ELF-1 (cell line): Measurements from ENCODE around the gene IDH3A.
A peak's percentile ranks its signal among the peaks of the same experiment; 100 is the strongest.

Experiments used
- DNase-seq: peaks from one replicate; pipeline ENCODE4 v3.0.0-alpha.2; 2016; ENCODE audit warnings: low read depth, low spot score

The IDH3A gene

DNA sequence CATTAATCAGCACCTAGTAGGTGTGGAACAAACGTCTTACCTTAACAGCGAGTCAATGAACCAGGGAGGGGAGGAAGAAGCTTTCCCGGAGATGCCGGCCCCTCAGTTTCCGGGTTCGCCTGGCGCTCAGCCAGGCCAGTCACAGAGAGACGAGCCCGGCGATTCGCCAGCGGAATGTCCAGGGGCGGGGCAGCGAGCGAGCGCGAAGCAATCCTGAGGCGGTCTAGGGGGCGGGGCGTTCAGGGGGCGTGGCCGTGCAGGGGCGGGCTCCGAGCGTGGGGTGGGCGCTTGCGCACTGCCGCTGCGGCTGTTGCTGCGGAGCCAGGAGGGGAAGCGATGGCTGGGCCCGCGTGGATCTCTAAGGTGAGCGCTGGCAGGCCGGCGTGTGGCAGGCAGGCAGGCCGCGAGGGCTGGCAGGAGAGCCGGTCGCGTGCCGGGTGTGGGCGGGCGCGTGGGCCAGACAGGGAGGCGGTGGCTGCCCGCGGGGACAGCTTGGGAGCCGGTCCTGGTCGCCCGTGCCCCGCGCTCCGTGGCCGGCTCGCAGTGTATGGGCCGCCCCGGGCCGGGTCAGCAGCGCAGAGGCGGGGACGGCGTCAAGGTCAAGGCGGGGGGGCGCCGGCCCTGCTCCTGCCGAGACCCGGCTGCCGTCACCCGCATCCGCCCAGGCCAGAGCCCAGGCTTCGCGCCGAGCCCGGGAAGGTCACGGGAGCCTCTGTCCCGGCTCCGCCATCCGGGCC lies at the start of gene IDH3A:
Gene IDH3A (plus strand): TSS at position 295 of the 737 bp plus-strand sequence. CDS start 42 bp downstream, at position 337.
- DNase-seq: peak; percentile 91

DNA sequence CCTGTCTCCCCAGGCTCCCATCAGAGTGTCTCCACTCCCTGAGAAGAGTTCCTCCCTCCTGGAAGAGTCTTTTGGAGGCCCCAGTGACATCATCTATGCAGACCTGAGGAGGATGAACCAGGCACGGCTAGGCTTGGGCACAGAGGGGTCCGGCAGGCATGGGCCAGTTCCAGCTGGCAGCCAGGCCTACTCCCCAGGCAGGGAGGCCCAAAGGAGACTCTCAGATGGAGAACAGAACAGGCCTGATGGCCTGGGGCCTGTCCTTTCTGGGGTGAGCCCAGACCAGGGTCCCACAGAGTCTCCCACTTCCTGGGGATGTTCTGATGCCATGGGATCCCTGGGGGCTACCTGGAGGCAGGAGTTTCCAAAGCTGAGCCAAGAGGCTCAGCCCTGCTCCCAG lies 48.3 kb upstream of the IDH3A start:
- no peak for DNase-seq

DNA sequence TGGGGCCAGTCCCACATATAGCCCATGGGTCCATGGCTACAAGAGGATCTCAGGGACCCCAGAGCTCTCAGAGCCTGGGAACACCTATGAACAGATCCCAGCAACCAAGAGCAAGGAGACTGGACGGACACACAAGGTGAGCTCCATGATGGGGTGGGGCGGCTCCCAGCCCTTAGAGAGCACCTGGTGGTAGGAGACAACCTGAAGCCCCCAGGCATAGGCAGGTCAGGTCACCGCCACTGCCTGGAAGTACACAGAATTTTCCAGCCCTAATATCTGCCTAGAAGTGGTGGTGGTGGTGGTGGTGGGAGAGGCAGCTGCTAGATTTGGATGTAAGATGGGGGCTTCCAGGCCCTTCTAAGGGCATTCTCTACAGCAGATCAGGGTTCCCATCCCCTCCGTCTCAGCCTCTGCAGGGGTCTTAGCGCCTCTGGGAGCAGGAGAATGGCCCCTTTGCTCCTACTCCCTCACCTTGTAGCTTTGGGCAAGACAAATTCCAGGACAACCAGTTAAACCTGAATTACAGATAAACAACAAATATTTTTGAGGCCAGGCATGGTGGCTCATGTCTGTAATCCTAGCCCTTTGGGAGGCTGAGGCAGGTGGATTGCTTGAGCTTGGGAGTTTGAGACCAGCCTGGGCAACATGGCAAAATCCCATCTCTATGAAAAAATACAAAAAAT lies 47.6 kb upstream of the IDH3A start:
- DNase-seq: peak; percentile 75

DNA sequence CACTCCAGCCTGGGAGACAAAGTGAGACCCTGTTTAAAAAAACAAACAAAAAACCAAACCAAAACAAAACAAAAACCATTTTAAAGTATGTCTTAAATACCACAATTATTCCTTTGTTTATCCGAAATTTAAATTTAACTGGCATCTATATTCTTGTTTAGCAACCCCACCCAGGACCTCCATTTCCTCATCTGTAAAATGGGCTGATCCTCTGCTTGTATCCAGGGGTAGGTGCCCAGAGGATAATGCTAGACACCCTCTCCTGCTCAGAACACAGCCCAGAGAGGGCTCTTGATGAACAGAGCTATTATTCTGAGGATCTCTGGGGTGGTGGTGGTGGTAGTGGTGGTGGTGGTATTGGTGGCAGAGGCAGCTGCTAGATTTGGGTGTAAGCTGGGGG lies 47.0 kb upstream of the IDH3A start:
- DNase-seq: no peak

DNA sequence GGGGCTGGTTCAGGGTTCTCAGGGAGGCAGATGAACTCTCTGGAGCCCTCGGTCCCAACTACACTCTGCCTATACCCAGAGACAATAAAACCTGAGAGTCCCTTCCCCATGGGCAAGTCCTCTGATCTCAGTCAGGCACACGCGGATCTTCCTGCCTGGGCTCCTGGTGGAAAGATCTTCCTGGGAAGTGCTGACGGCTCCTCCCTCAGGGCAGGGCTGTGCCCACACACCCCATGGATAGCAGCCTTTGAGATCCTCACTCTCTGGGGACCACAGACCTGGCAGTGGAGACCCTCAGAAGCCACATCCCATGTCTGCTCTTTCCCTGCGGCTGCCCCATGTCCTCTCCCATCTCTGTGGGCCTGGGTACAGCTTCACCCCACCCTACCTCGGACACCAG lies 46.4 kb upstream of the IDH3A start:
- DNase-seq: no peak

DNA sequence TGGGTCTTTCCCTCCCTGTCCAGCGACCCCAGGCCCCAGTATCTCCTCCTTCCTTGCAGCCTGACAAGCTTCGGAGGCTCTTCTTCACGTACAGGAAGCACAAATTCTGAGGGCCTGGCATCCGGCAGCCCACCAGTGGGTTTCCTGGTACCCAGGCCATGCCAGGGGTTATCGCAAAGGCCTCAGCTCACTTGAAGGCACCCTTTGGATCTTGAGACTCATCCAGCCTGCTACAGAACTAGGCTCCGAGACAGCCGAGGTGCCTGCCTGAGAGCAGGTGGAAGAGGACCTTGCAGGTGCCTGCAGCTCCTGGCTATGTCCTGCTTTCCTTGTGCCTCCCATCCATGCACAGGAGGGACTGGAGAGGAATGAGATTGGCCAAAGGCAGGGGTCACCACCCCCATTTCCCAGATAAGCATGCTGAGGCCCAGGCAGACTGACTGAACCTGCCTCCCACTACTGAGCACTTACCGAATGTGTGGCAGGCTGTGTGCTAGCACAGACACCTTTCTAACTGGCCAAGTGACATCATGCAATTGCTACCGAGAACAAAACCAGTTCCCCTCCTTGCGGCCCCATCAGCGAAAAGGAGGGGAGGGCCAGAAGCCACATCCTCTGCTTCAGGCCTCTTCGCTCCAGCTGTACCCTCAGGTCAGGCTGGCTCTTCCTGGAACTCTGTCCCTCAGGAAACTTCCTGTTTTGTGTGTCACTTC lies 45.6 kb upstream of the IDH3A start:
- DNase-seq: peak; percentile 44

DNA sequence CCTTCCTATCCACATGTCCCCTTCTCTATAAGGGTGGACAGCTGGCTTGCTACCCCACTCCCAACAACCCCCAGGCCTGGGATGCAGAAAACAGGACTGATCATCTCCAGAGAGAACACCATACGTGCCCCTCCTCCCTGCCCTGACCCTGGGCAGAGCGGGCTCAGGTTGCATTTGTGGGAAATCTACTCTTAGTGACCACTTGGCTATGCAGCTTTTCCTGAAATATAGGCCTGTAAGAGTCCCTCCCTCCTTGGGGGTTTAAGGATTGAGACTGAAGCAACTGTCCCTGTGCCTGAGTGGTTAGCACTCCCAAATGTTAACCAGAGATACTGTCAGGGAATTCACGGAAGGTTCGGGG lies 45.1 kb upstream of the IDH3A start:
- DNase-seq: no peak

DNA sequence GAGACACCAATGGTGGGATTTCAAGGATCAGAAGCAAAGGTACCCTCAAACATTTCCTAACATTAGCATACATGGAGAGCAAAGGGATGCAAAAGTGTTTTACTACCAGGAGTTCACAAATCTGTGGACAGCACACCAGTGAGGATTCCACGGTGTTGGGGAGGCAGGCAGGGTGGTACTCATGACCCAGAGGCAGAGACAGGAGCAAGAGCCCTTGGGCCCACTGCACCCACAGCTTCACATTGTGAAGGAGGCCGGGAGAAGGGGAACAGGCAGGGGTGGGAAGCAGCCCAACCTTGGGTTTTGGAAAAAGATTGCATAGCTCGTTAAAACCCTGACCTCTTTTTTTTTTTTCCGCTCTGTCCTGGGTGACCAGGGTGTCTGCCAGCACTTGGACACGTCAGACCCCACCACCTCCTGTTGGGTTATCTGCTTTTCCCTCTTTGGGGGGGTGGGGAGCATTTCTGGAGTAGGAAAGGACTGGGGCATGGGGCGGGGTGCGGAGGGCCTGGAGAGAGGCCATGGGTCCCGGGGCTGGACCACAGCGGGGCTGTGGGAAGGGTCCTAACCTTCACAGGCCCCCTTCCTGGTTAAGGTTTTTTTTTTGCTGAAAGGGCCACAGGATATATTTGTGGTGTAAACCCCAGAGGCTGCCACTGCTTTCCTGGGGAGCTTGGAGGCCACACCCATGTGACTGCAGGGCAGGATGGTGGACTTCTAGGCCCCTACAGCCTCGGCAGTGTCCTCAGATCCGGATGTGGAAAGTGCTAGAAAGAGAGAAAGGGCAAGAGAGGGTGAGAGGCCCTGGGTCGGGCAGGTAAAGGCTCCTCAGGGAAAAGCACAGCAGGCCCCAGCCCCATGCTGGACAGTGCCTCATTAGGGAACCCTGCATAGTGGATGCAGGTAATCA lies 44.3 kb upstream of the IDH3A start:
- no peak for DNase-seq

DNA sequence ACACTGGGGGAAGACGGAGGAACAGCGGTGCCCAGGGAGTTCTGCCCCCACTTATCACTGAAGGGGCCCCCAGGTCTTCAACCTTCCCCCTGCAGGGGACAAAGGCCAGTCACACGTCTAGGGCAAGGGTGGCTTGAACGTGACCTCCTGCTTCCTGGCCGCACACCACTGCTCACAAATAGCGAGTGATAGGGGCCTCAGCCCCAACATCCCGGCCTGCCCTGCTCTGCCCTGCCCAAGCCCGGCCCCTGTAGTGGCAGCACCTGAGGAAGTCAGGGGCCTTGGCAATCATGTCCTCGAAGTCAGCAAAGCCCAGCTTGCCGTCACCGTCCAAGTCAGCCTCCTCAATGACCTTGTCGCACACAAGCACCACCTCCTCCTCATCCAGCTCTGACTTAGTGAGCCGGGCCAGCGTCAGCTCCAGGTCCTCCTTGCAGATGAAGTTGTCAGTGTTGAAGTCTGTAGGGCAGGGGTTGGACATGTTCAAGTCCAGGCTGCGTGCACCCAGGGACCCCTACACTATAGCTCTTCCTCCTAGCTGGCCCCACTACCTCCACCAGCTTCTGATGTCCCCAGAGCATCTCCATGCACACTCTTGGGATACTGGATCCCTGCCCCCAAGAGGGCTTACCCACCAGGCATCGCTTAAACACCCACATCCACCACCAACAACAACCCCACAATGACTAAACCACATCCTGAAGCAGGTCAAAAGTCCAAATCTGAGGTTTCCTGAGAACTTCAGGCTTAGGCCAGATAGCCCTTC lies 43.5 kb upstream of the IDH3A start:
- DNase-seq: no peak

DNA sequence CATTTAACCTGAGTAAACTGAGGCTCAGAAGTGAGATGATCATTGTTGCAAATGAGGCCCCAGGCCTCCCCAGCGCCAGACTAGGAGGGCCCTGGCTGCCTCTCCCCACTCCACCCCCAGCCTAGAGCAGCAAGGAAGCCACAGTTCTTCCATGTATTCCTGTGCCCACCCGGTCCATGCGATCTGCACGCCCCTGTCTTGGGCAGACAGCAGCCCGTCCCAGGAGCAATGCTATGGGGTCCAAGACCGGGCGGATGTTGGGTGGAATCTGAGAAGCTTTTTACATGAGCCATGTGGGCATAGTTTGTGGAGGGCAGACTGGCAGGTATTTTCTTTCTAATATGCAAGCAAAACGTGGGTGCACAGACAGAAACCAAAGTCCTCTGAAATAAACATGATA lies 41.7 kb upstream of the IDH3A start:
- no peak for DNase-seq

DNA sequence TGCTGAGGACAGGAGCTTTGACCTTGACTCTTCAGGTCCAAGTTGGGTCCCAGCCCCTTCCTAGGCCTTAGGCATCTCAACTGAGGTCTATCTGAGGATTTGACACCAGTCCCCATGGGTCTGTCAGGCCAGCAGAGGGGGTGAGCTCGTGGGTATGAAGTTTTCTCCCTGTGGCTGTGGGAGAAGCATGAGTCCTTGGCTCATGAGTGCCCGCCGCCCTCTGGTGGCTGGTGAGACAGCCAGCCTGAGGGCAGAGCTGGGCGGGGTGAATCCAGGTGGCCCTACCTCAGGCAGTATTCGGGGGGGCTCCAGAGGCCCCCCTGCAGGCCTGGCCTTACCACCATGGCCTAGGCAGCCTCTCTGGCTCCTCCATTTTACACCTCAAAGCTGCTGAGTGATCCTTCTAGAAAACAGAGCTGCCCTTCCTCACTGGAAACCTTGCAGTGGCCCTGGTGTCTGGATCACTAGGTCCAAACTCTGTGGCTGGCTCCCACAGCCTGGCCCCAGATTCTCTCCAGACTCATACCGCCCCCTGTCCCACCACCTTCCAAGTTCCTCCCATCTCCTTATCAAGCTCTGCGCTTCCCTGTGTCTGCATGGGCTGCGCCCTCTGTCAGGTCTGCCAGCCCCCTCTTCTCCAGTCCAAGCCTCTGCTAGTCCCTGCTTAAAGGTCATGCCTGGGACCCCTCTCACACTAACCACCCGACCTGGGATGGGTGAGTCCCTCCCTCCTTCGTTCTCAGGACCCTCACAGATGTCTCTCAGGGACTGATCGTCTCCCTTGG lies 40.7 kb upstream of the IDH3A start:
- DNase-seq: peak; percentile 85

DNA sequence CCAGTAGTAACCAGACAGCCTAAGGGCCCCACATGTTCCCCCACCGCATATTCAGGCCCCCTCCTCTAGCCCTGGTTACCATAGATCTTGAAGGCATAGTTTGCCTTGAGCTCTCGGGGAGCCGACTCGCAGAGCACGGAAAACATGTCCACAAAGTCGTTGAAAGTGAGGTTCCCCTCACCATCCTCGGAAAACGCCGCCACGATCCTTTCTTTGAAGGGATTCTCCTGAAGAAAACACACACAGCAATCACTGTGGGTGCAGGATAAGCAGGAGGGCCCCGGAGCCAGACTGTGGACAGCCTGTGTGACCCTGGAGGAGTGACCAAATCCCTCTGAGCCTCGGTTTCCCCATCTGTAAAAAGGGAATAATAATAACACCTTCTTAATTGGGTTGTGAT lies 40.0 kb upstream of the IDH3A start:
- no peak for DNase-seq

DNA sequence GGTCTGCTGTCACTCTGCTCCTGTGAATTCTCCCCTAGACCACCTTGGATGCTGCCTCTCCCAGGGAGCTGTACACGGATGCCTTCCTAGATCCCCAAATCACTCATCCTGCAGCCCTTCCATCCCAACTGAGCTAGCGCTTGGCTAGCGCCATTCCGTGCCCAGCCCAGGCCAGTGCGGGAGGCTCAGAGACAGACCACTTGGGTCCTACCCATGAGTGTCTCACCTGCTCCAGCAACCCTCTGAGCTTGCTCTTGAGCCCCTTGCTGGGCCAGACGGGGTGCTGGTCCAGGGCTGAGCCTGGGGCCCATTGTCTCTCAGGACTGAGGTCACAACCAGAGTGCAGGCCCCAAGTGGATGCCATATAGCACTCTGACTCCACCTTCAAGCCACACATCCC lies 39.1 kb upstream of the IDH3A start:
- DNase-seq: no peak

DNA sequence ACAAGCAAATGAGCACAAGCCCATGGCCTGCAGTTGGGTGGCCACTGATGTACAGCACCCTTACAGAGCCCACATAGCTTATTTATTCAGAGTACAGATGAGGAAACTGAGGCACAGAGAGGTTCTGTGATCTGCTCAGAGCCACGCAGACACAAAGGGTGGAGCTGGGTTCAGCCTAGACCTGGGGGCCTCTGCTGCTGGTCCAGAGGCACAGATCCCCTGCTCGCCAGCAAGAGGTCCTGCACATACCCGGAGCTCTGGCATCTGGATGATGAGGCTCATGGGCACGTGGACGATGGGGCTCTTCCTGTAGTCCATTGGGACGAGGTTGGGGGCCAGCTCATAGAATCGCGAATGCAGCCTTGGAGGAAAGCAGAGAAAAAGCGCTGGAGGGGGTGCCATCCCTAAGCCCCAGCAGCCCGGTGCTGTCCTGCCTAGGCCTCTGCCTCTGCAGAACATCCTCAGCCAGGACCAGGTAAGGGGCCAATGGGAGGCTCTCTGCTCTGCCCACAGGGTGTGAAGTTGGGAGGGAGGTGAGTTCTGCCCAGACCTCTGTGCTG lies 38.2 kb upstream of the IDH3A start:
- no peak for DNase-seq

DNA sequence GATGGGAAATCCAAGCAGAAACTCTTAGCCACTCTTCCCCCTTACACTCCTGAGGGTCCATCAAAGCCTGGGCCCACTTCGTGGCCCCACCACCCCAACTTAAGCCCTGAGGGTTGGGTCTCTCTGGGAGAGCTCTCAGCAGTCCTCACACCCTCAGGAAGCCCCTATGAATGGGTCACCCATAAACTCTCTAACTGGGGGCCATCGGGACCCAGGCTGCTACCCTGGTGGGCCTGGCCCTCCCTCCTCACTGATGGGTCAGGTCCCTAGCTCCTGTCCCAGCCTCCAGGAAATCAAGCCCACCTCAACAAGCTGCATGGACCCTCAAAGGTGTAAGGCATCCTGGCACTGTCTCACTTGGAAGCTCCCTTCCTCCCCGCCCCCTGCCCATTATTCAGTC lies 37.4 kb upstream of the IDH3A start:
- no peak for DNase-seq

DNA sequence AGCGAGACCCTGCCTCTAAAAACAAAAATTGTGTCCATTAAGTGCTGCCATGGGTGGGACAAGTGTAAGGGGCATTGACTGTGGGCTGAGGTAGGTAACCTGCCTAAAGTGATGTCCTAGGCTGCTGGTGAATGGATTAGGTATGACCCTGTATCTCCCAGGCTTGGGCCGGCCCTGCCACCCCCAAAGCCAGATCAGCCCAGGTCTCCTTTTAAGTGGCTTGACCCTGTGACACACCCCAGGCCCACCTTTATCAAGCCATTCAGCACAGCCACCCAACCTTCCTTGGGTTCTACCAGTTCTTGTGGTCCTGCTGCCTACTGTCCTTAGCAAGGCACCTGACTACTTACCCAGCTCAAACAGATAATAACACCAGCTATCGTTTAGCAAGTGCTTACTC lies 36.6 kb upstream of the IDH3A start:
- no peak for DNase-seq

DNA sequence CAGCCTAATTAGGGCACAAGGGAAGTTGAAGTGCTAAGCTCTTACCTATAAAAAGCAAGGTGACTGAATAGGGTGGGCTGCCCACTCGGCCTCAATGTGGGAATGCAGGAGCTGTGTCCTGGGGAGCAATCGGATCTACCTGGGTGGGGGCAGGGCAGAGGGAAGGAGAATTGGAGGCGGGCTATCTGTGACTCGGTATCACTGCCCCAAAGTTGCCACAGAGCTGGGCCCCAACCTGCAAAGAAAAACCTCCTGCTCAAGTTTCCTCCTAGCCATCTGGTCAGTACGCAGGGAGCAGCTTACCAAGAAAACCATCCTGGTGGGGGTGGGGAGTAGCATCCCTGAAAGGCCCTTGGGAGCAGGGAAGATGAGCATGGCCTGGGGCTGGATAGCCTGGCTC lies 28.6 kb upstream of the IDH3A start:
- no peak for DNase-seq

DNA sequence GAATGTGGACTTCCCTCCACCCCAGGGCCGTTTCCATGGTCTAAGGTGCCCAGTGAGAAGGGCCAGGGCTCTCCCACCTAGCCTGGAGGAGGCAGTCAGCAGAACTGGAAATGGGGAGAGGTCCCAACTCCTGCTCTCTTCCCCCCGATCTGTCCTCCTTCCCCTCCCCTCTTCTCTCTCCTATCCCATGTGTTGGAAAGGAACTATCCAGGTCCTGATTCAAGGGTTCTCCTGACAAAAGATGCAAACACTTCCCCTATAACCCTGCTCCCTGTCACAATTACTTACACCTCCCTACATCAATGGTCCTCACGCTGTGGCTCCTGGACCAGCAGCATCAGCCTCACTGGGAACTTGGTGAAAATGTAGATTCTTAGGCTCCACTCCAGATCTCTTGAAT lies 23.9 kb upstream of the IDH3A start:
- DNase-seq: no peak

DNA sequence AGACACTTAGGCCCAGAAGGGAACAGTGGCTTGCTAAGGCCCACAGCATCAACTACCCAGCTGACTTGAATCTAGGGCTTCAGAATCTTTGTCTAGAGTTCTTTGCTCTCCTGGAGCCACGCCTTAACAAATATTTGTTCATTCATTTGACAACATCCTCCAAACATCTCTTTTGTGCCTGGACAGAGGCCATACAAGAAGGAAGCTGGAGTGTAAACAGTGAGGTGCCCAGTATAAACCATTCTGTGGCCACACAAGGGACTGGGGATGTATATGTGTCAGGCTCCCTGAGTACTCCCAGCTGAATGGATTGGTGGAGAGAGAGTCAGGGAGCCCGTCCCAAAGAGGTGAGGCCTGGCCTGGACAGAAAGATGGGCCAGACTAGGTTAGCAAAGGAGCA lies 21.3 kb upstream of the IDH3A start:
- no peak for DNase-seq
